Endothelial cell of umbilical vein (primary cell): Measurements from ENCODE around the gene RNASEH2B. TPM values are rescaled to one million over a fixed set of nuclear protein-coding genes. Genes with fewer than 3 reads are reported as not detected.

ENCODE experiments used
- BruUV-seq: library from RNA; stranded (reverse); fragments of 400-500 nt; replicated peaks from 2 replicates; lab custom pipeline; 2021; lab: Mats Ljungman, UMichigan
- CTCF ChIA-PET: fragments of 300-600, 350-600 bp; sonication (Branson Sonifier 250); formaldehyde crosslinking; loops from one replicate; lab custom pipeline; 2021; ENCODE audit warnings: antibody characterized with exemption, inconsistent platforms; lab: Charles Lee
- POLR2A ChIA-PET: fragments of 300-600, 350-600 bp; sonication (Branson Sonifier 250); formaldehyde crosslinking; loops from one replicate; lab custom pipeline; 2021; ENCODE audit warnings: antibody characterized with exemption, inconsistent platforms; lab: Charles Lee
- DNase-seq: peaks from one replicate; pipeline ENCODE4 v3.0.0-alpha.2; 2011; ENCODE audit warnings: low read depth, low spot score
- FAIRE-seq: peaks from 2 replicates; lab custom pipeline; 2011; peaks lifted over from hg19 to GRCh38; lab: Jason Lieb, UNC
- H2AFZ ChIP-seq: 2 replicates; pipeline ENCODE4 v1.6.0; 2012; ENCODE audit warnings: low read depth, low read length, control low read depth, inconsistent platforms
- H3K27ac ChIP-seq: 2 replicates; pipeline ENCODE4 v1.5.1; 2011; ENCODE audit warnings: low read depth, mild to moderate bottlenecking, control low read depth, low read length, moderate library complexity; ENCODE audit not compliant: insufficient read depth
- H3K27me3 ChIP-seq, 2 experiments: 2 replicates each; pipeline versions ENCODE4 v1.6.0 to v1.6.1; 2011; ENCODE audit warnings: low read length in 2 of 2, mixed read lengths in 1 of 2; ENCODE audit not compliant: control insufficient read depth in 2 of 2, insufficient read depth in 2 of 2
- H3K36me3 ChIP-seq, 2 experiments: 2 replicates in 1 of 2; 3 replicates in 1 of 2; pipeline ENCODE4 v1.5.1; 2011; ENCODE audit warnings: low read length in 2 of 2, mild to moderate bottlenecking in 1 of 2, moderate library complexity in 1 of 2; ENCODE audit not compliant: control insufficient read depth in 2 of 2, insufficient read depth in 2 of 2; ENCODE audit errors: extremely low read depth in 1 of 2
- H3K4me1 ChIP-seq: 3 replicates; pipeline ENCODE4 v1.5.1; 2011; ENCODE audit warnings: mild to moderate bottlenecking, low read length; ENCODE audit not compliant: control insufficient read depth, insufficient read depth; ENCODE audit errors: extremely low read depth
- H3K4me2 ChIP-seq: 2 replicates; pipeline ENCODE4 v1.6.1; 2011; ENCODE audit warnings: low read length, control low read depth, mixed read lengths; ENCODE audit not compliant: insufficient read depth
- H3K4me3 ChIP-seq, 3 experiments: fragments of 200-600 bp in 1 of 3; sonication (generic), shearing (Covaris generic) in 1 of 3; replicated peaks in 1 of 3; 2 replicates each; pipeline ENCODE4 v1.5.1; 2011 to 2016; ENCODE audit warnings: control low read depth in 3 of 3, low read length in 3 of 3, mild to moderate bottlenecking in 2 of 3, inconsistent platforms in 1 of 3, low read depth in 1 of 3, moderate library complexity in 1 of 3; ENCODE audit not compliant: insufficient read depth in 1 of 3
- H3K79me2 ChIP-seq: 2 replicates; pipeline ENCODE4 v1.6.0; 2012; ENCODE audit warnings: low read length, inconsistent platforms; ENCODE audit not compliant: control insufficient read depth, insufficient read depth
- H3K9ac ChIP-seq: replicated peaks from 2 replicates; pipeline ENCODE3; 2011; ENCODE audit warnings: low read length, control low read depth; ENCODE audit not compliant: insufficient read depth; ENCODE audit errors: extremely low read depth
- H3K9me1 ChIP-seq: replicated peaks from 3 replicates; pipeline ENCODE4 v1.6.0; 2011; ENCODE audit warnings: mild to moderate bottlenecking, low read length; ENCODE audit not compliant: control insufficient read depth, insufficient read depth; ENCODE audit errors: extremely low read depth
- H3K9me3 ChIP-seq: replicated peaks from 2 replicates; pipeline ENCODE4 v1.5.1; 2012; ENCODE audit warnings: low read length, inconsistent platforms; ENCODE audit not compliant: control insufficient read depth, insufficient read depth
- H4K20me1 ChIP-seq: replicated peaks from 2 replicates; pipeline ENCODE3; 2011; ENCODE audit warnings: mild to moderate bottlenecking, low read length; ENCODE audit not compliant: control insufficient read depth, insufficient read depth; ENCODE audit errors: extremely low read depth
- EZH2 ChIP-seq: IDR thresholded peaks from 2 replicates; pipeline ENCODE4 v1.6.1; 2012; ENCODE audit warnings: borderline replicate concordance, low read depth, mild to moderate bottlenecking, moderate library complexity, low read length, inconsistent platforms; ENCODE audit not compliant: severe bottlenecking
- FOS ChIP-seq: IDR thresholded peaks from 2 replicates; pipeline ENCODE4 v1.6.1; 2011; ENCODE audit warnings: mild to moderate bottlenecking, low read length, moderate library complexity, borderline replicate concordance; ENCODE audit not compliant: insufficient read depth
- GATA2 ChIP-seq: IDR thresholded peaks from 2 replicates; pipeline ENCODE4 v1.7.0; 2011; ENCODE audit warnings: low read depth, mild to moderate bottlenecking, moderate library complexity, mixed read lengths, low read length; ENCODE audit not compliant: insufficient read length, insufficient read depth
- JUN ChIP-seq: IDR thresholded peaks from 2 replicates; pipeline ENCODE4 v1.6.1; 2011; ENCODE audit warnings: borderline replicate concordance, low read depth; ENCODE audit not compliant: insufficient read length, insufficient read depth
- MYC ChIP-seq: IDR thresholded peaks from one replicate; pipeline ENCODE4 v1.6.1; 2011; ENCODE audit warnings: mild to moderate bottlenecking, low read depth, low read length
- POLR2A ChIP-seq: IDR thresholded peaks from 2 replicates; pipeline ENCODE4 v1.6.1; 2012; ENCODE audit warnings: low read depth, mild to moderate bottlenecking, control low read depth, low read length
- POLR2AphosphoS5 ChIP-seq: IDR thresholded peaks from 2 replicates; pipeline ENCODE4 v1.6.1; 2012; ENCODE audit warnings: low read depth, mild to moderate bottlenecking, control low read depth, low read length, moderate library complexity; ENCODE audit not compliant: insufficient read depth
- dilution Hi-C: fragments of 300-500 bp; cut with MboI; formaldehyde crosslinking; loops from one replicate; pipeline ENCODE4 v1.15.0; 2019; ENCODE audit warnings: low sequenced_read_pairs; ENCODE audit not compliant: extremely low pct_ligation_motif_present
- intact Hi-C: fragments of 100-400 bp; cut with micrococcal nuclease; formaldehyde crosslinking; loops from one replicate; pipeline ENCODE4 v1.10.0; 2022
- polyA plus RNA-seq, 4 experiments: library from polyadenylated mRNA; depleted of rRNA in 3 of 4; stranded (reverse) in 3 of 4; unstranded in 1 of 4; fragments of >200 nt; gene quantifications; 2 replicates each; pipeline versions ENCODE4 v1.2.1 to v1.2.3, GENCODE V29; 2011 to 2012; ENCODE audit warnings: missing spikeins in 1 of 4
- total RNA-seq: library from RNA; stranded (reverse); gene quantifications from 2 replicates; pipeline ENCODE4 v1.2.3, GENCODE V29; 2021
- TF ChIP-seq, protein P1 (sequence below): IDR thresholded peaks from 2 replicates; pipeline ENCODE4 v1.6.1; 2011; ENCODE audit not compliant: insufficient read depth, insufficient read length
- TF ChIP-seq, protein P2 (sequence below), 2 donors: IDR thresholded peaks; 1 replicate in 1 of 2; 2 replicates in 1 of 2; pipeline ENCODE4 v1.5.1; 2011; ENCODE audit warnings: low read length in 2 of 2, mild to moderate bottlenecking in 2 of 2, moderate library complexity in 2 of 2, control low read depth in 1 of 2, inconsistent platforms in 1 of 2, low read depth in 1 of 2; ENCODE audit not compliant: insufficient read depth in 1 of 2; ENCODE audit errors: extremely low read depth in 1 of 2

RNASEH2B gene
- total and polyA plus RNA-seq, 2 donors (not counting 3 experiments of a cell fraction or from before 2014, with no cell fraction given): 8.9 to 25.1 TPM

DNA sequence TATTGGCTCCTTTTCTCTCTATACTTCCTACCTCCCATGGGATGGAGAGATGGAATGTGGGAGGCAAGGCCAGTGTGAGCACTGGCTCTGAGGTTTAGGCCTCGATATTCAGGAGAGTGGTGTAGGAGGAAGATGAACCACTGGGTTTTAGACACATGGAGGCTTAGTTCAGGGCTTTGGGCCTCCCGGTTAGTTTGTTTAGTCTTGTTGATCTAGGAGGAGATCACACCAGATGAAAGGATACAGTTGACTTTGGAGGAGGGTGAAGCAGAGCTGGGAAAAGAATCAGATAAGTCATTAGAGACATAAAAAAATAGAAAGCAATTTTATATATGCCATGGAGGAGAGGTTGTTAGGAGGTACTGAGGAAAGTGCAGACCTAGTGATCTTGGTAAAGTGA is 30.9 kb downstream of the RNASEH2B start:
- H3K4me2 ChIP-seq: no peak overlapping the region
- no peaks in the 10 kb centered on the region for H3K27me3 ChIP-seq
- H3K4me3 ChIP-seq: no peak overlapping the region
- no peaks in the 10 kb centered on the region for H3K9me1 ChIP-seq
- H2AFZ ChIP-seq: no peak overlapping the region
- CTCF ChIA-PET: no interaction called here
- H4K20me1 ChIP-seq: no peaks in the 10 kb centered on the region
- no peak overlapping the region for H3K27ac ChIP-seq
- TF ChIP-seq GATA2: no peak
- TF ChIP-seq, protein P1, sequence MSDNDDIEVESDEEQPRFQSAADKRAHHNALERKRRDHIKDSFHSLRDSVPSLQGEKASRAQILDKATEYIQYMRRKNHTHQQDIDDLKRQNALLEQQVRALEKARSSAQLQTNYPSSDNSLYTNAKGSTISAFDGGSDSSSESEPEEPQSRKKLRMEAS: no peak
- TF ChIP-seq POLR2AphosphoS5: no peak
- TF ChIP-seq FOS: no peak
- TF ChIP-seq, protein P2, sequence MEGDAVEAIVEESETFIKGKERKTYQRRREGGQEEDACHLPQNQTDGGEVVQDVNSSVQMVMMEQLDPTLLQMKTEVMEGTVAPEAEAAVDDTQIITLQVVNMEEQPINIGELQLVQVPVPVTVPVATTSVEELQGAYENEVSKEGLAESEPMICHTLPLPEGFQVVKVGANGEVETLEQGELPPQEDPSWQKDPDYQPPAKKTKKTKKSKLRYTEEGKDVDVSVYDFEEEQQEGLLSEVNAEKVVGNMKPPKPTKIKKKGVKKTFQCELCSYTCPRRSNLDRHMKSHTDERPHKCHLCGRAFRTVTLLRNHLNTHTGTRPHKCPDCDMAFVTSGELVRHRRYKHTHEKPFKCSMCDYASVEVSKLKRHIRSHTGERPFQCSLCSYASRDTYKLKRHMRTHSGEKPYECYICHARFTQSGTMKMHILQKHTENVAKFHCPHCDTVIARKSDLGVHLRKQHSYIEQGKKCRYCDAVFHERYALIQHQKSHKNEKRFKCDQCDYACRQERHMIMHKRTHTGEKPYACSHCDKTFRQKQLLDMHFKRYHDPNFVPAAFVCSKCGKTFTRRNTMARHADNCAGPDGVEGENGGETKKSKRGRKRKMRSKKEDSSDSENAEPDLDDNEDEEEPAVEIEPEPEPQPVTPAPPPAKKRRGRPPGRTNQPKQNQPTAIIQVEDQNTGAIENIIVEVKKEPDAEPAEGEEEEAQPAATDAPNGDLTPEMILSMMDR (IDR thresholded peaks at IDR 0.05; ENCODE audit: extremely low read depth in 1 of 2, insufficient read depth in 1 of 2, low read depth in 1 of 2, low read length in 2 of 2): no peak
- TF ChIP-seq EZH2: no peak
- TF ChIP-seq JUN: no peak
- no peak for TF ChIP-seq MYC
- TF ChIP-seq POLR2A: no peak
- no peaks in the 10 kb centered on the region for H3K9me3 ChIP-seq
- intact Hi-C loops (no loop called here), dilution Hi-C loops (no loop called here)
- H3K4me1 ChIP-seq: no peaks in the 10 kb centered on the region
- BruUV-seq: no TSS peak
- no peaks in the 10 kb centered on the region for H3K79me2 ChIP-seq
- no peak overlapping the region for H3K9ac ChIP-seq
- DNase-seq: no peak
- POLR2A ChIA-PET: no interaction called here
- no peak for FAIRE-seq
- H3K36me3 ChIP-seq: no peaks in the 10 kb centered on the region
